ENCODE measurements around the gene CACNG6.
A peak's percentile ranks its signal among the peaks of the same experiment; 100 is the strongest.
"Not testable (repeated sequence)": the region's sequence is repeated elsewhere in the genome, so short reads cannot be mapped to it uniquely, and the experiment has no call there.

Gene CACNG6

DNA sequence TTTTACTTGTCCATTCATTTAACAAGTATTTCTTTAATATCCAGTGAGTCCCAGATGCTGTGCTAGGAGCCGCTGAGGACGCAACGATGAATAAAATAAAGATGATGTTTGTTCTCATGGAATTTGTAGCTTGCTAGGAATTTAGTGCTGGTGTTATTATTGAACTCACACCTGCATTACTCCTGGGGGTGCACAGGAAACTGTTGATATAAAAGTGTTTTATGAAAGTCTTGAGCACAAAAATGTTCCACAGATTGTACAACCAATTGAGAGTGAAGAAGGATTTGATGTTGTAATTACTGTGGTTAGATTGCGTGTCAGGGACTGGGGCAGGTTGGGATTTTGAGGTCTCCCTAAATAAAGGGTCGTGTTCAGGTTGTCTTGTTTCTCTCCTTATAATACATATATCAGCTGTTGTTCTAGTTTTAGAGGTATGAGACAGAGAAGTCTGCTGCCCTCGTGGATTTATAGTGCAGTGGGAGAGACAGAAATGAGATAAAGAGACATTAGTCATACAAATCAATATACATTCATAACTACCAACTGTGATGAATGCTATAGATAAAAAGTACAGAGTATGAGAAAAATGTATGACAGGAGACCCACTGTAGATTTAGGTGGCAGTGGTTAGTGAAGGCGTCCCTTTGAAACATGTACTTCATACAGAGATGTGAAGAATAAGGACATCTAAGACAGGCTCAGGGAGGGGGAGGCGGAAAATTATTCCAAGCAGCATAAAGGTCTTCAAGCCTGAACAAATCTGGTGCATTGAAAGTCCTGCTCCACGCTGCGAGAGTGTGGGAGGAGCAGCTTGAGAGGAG, 11.3 kb downstream of the CACNG6 start:
- no peak for DNase-seq

DNA sequence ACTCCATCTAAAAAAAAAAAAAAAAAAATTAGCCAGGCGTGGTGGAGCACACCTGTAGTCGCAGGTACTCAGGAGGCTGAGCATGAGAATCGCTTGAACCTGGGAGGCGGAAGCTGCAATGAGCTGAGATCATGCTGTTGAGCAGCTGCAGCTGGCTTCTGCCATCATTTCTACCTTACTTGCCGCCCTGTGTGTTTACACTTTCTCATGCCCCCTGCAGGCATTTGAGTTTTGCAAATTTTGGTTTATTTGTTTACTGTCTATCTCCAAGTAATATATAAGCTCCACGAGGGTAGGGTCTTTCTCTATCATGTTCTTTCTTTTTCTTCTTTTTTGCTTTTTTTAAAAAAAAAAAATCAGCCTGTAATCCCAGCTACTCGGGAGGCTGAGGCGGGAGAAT, 18.0 kb downstream of the CACNG6 start:
- no peak for DNase-seq

DNA sequence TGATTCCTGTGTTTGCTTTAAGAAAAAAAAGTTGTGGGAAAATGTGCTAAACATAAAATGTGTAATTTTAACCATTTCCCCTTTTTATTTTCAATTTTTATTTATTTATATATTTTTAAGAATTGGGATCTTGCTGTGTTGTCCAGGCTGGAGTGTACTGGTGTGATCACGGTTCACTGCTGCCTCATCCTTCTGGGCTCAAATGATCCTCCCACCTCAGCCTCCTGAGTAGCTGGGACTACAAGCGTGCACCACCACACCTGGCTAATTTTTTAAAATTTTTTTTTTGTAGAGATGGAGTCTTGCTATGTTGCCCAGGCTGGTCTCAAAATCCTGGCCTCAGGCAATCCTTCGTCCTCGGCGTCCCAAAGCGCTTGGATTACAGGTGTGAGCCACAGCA, 19.0 kb downstream of the CACNG6 start:
- DNase-seq: no peak

- no peak for DNase-seq
Measured at GRCh38 chr19:54011507-54012211, 20.2 kb downstream of the CACNG6 start.

- no peak for DNase-seq
Measured at GRCh38 chr19:54013866-54014265, 22.4 kb downstream of the CACNG6 start.

DNA sequence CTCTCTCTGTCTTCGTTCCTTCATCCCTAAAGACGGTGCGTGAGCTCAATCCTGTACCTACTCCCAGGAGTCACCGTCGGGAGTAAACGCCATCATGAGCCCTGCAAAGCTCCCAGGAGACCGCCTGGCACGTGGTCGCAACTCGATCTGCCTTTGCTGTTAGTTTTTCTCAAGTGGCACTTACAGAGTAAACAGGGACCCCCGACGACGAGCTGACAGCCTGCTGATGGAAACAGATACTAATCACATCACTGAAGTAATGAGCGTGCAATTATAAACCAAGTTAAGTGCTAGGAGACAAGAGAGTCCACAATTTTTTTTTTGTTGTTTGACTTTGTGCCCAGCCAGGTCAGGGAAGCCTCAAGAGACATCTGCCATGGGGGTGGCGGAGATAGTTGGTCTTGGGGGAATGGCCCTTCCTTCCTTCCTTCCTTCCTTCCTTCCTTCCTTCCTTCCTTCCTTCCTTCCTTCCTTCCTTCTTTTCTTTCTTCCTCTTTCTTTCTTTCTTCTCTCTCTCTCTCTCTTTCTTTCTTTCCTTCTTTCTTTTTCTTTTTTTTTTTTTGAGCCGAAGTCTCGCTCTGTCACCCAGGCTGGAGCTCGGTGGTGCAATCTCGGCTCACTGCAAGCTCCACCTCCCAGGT, 23.6 kb downstream of the CACNG6 start:
- DNase-seq: no peak

GRCh38 chr19:54017261-54017660, 25.8 kb downstream of the CACNG6 start:
- no peak for DNase-seq

- DNase-seq: no peak
Measured at GRCh38 chr19:54021363-54021762, 29.9 kb downstream of the CACNG6 start.

GRCh38 chr19:54021932-54022331, 30.5 kb downstream of the CACNG6 start:
- DNase-seq: no peak

DNA sequence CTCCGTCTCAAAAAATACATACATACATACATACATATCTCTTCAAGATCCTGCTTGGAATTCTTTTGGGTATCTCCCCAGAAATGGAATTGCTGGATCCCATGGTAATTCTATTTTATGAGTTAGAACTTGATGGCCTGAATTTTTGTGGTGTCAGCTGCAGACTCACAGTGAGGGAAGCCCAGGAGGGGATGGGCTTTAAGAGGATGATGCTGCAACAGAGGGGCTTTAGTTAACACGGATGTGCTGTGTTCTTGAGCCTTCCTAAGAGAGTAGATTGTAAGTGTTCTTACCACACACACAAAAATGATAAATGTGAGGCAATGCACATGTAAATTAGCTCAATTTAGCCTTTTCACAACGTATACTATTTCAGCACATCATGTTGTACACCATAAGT, 31.8 kb downstream of the CACNG6 start:
- no peak for DNase-seq

DNA sequence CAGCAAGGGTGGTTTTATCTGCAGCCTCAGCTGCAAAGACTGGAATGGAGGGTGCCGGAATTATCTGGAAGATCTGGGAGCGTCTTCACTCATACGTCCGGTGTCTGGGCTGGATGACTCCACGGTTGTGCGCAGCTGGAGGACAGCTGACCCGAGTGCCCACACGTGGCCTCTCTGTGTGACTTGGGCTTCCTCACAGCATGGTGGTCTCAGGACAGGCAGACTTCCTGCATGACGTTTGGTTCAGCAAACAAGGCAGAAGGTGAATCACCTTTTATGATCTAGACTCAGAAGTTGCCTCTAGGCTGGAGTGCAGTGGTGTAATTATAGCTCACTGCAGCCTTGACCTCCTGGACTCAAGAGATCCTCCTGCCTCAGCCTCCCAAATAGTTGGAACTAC, 33.2 kb downstream of the CACNG6 start:
- no peak for DNase-seq

DNA sequence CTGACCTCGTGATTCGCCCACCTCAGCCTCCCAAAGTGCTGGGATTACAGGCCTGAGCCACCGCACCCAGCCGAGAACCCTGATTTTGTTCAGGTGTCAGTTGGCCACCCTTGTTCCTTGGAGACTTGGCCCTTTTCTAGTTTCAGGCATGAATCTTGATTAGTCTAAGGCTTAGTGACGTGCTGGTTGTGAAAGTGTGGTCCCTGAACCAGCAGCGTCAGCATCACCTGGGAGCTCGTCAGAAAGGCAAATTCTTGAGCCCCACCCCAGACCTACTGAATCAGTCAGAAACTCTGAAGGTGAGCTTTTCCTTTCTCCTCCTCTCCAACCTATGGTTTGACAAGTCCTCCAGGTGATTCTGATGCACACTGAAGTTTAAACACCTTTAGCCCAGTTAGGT, 35.2 kb downstream of the CACNG6 start:
- no peak for DNase-seq

DNA sequence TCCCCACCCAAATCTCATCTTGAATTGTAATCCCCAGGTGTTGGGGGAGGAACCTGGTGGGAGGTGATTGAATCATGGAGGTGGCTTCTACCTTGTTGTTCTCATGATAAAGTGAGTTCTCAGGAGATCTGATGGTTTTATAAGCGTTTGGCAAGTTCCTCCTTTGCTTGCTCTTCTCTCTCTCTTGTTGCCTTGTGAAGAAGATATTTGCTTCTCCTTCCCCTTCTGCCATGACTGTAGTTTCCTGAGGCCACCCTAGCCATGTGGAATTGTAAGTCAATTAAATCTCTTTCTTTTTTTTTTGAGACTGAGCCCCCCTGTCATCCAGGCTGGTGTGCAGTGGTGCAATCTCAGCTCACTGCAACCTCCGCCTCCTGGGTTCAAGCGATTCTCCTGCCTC, 37.9 kb downstream of the CACNG6 start:
- no peak for DNase-seq

- DNase-seq: peak; percentile 8
Measured at GRCh38 chr19:54029930-54030490, 38.6 kb downstream of the CACNG6 start.

GRCh38 chr19:54030895-54031586, 39.6 kb downstream of the CACNG6 start:
- no peak for DNase-seq

- DNase-seq: no peak
Measured at GRCh38 chr19:54035215-54036178, 44.1 kb downstream of the CACNG6 start.

- DNase-seq: not testable (repeated sequence)
Measured at GRCh38 chr19:54036542-54036941, 45.1 kb downstream of the CACNG6 start.

- no peak for DNase-seq
Measured at GRCh38 chr19:54040003-54040402, 48.6 kb downstream of the CACNG6 start.

DNA sequence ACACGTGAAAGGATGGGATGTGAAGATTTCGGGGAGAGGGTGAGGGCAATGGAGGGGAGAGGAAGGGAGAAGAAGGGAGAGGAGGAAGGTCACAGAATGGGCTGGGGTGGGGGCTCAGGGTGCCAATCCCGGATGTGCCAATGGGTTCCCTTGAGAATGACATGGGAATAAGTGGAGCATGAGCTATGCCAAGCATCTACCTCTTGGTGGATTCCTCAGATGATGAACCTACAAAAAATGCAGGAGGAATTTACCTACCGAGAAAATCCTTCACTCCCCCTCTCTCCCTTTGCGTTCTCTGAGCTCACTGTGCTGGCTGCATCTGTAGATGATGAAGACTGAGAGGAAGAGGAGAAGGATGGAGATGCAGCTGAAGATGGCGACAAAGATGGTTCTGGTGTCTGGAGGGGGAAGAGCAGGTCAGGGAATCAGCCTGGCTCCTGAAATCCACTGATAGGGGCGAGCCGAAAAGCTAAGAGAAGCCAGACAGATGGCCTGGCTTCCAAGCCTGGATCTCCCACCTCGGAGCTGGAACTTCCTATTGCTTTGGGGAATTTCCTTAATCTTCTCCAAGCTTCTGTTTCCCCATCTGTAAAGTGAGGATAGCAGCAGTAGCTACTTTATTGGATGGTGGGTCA, 50.7 kb downstream of the CACNG6 start:
- no peak for DNase-seq

GRCh38 chr19:54042989-54043388, 51.6 kb downstream of the CACNG6 start:
- DNase-seq: no peak

- DNase-seq: no peak
Measured at GRCh38 chr19:54045771-54046170, 54.3 kb downstream of the CACNG6 start.

All from NCI-H2107 (cell line).